H1 (cell line): ENCODE results near the gene IDH2. TPM values are rescaled to one million over a fixed set of nuclear protein-coding genes. Genes with fewer than 3 reads are reported as not detected.

ENCODE experiments used
- CTCF ChIA-PET: fragments of 300-600 bp; sonication (Branson Sonifier 250); formaldehyde crosslinking; loops from one replicate; lab custom pipeline; 2021; ENCODE audit not compliant: partially characterized antibody; lab: Charles Lee
- POLR2A ChIA-PET: fragments of 300-600 bp; sonication (Branson Sonifier 250); formaldehyde crosslinking; loops from one replicate; lab custom pipeline; 2021; ENCODE audit warnings: inconsistent platforms; ENCODE audit not compliant: partially characterized antibody; lab: Charles Lee
- DNase-seq, 2 experiments: peaks; one replicate each; pipeline versions ENCODE4 v3.0.0 to v3.0.0-alpha.2; 2010 to 2022; ENCODE audit warnings: low spot score in 2 of 2, low read depth in 1 of 2, mixed read lengths in 1 of 2
- FAIRE-seq: peaks from 2 replicates; lab custom pipeline; 2011; peaks lifted over from hg19 to GRCh38; lab: Jason Lieb, UNC
- H2AFZ ChIP-seq: 2 replicates; pipeline ENCODE4 v1.8.1; 2012; ENCODE audit warnings: low read length, inconsistent platforms
- H2AK5ac ChIP-seq: 2 replicates; pipeline ENCODE4 v1.6.1; 2013; ENCODE audit warnings: low read depth, low read length
- H2BK120ac ChIP-seq: replicated peaks from 2 replicates; pipeline ENCODE3; 2013; ENCODE audit warnings: low read depth, low read length, inconsistent platforms
- H2BK12ac ChIP-seq: 2 replicates; pipeline ENCODE4 v1.6.1; 2013; ENCODE audit warnings: low read depth, low read length
- H2BK15ac ChIP-seq: 2 replicates; pipeline ENCODE4 v1.6.1; 2013; ENCODE audit warnings: low read length
- H2BK20ac ChIP-seq: 2 replicates; pipeline ENCODE4 v1.6.1; 2013; ENCODE audit warnings: low read length
- H2BK5ac ChIP-seq: 2 replicates; pipeline ENCODE4 v1.6.1; 2013; ENCODE audit warnings: low read depth, low read length
- H3K14ac ChIP-seq: 2 replicates; pipeline ENCODE4 v1.6.1; 2013; ENCODE audit warnings: inconsistent platforms; ENCODE audit not compliant: insufficient read length
- H3K18ac ChIP-seq: 2 replicates; pipeline ENCODE4 v1.6.1; 2013; ENCODE audit warnings: low read length; ENCODE audit errors: extremely low read depth
- H3K23ac ChIP-seq: 2 replicates; pipeline ENCODE4 v1.6.1; 2013; ENCODE audit warnings: inconsistent platforms; ENCODE audit not compliant: insufficient read length
- H3K23me2 ChIP-seq: 2 replicates; pipeline ENCODE4 v1.6.1; 2013; ENCODE audit warnings: low read depth, low read length
- H3K27ac ChIP-seq: 2 replicates; pipeline ENCODE4 v1.6.1; 2011; ENCODE audit warnings: low read depth, low read length, inconsistent platforms
- H3K27me3 ChIP-seq, 4 experiments: replicated peaks in 1 of 4; 1 replicate in 1 of 4; 2 replicates in 3 of 4; pipeline versions ENCODE4 v1.6.1 to v1.8.1; 2011 to 2013; ENCODE audit warnings: low read length in 3 of 4, mild to moderate bottlenecking in 3 of 4, inconsistent platforms in 2 of 4, mixed read lengths in 2 of 4, moderate library complexity in 1 of 4; ENCODE audit not compliant: control insufficient read depth in 3 of 4, insufficient read depth in 3 of 4; ENCODE audit errors: extremely low read depth in 1 of 4
- H3K36me3 ChIP-seq, 4 experiments: 2 replicates each; pipeline versions ENCODE4 v1.6.1 to v1.8.1; 2011 to 2013; ENCODE audit warnings: mild to moderate bottlenecking in 4 of 4, low read length in 3 of 4, moderate library complexity in 2 of 4, control low read depth in 1 of 4, inconsistent platforms in 1 of 4; ENCODE audit not compliant: insufficient read depth in 4 of 4, control insufficient read depth in 2 of 4
- H3K4ac ChIP-seq: replicated peaks from 2 replicates; pipeline ENCODE3; 2013; ENCODE audit warnings: low read length, low read depth, mixed read lengths, inconsistent platforms; ENCODE audit not compliant: insufficient read length
- H3K4me1 ChIP-seq, 4 experiments: replicated peaks in 1 of 4; 1 replicate in 1 of 4; 2 replicates in 3 of 4; pipeline versions ENCODE4 v1.6.1 to v1.8.1; 2011 to 2013; ENCODE audit warnings: low read length in 3 of 4, inconsistent platforms in 2 of 4, mixed read lengths in 1 of 4; ENCODE audit not compliant: insufficient read depth in 4 of 4, control insufficient read depth in 3 of 4
- H3K4me2 ChIP-seq, 2 experiments: 2 replicates each; pipeline versions ENCODE4 v1.6.1 to v1.8.1; 2011 to 2013; ENCODE audit warnings: low read depth in 2 of 2, low read length in 2 of 2, control low read depth in 1 of 2, inconsistent platforms in 1 of 2, mild to moderate bottlenecking in 1 of 2; ENCODE audit not compliant: insufficient read depth in 1 of 2
- H3K4me3 ChIP-seq, 4 experiments: fragments of 200-600, 300-600 bp in 1 of 4; sonication (generic), shearing (Covaris generic), sonication (Bioruptor Twin) in 1 of 4; 2 replicates each; pipeline versions ENCODE4 v1.5.1 to v1.8.1; 2011 to 2016; ENCODE audit warnings: low read length in 4 of 4, low read depth in 3 of 4, control low read depth in 2 of 4, inconsistent platforms in 2 of 4, mild to moderate bottlenecking in 2 of 4, mixed read lengths in 1 of 4, moderate library complexity in 1 of 4; ENCODE audit not compliant: insufficient read depth in 2 of 4; ENCODE audit errors: extremely low read depth in 1 of 4
- H3K56ac ChIP-seq: replicated peaks from 2 replicates; pipeline ENCODE3; 2013; ENCODE audit warnings: low read depth, mild to moderate bottlenecking, mixed read lengths, low read length, inconsistent platforms; ENCODE audit not compliant: insufficient read length
- H3K79me1 ChIP-seq: 2 replicates; pipeline ENCODE4 v1.6.1; 2013; ENCODE audit warnings: low read depth, low read length, control low read depth
- H3K79me2 ChIP-seq, 2 experiments: 2 replicates each; pipeline versions ENCODE4 v1.6.1 to v1.8.1; 2012 to 2013; ENCODE audit warnings: low read length in 2 of 2, mild to moderate bottlenecking in 2 of 2, inconsistent platforms in 1 of 2; ENCODE audit not compliant: insufficient read depth in 2 of 2, control insufficient read depth in 1 of 2
- H3K9ac ChIP-seq, 4 experiments: replicated peaks in 1 of 4; 1 replicate in 1 of 4; 2 replicates in 3 of 4; pipeline versions ENCODE4 v1.6.1 to v1.8.1; 2011 to 2013; ENCODE audit warnings: low read depth in 3 of 4, low read length in 3 of 4, control low read depth in 2 of 4, mild to moderate bottlenecking in 2 of 4, moderate library complexity in 2 of 4, inconsistent platforms in 1 of 4; ENCODE audit errors: extremely low read depth in 1 of 4
- H3K9me3 ChIP-seq, 2 experiments: 2 replicates each; pipeline versions ENCODE4 v1.6.1 to v1.8.1; 2012 to 2013; ENCODE audit warnings: mild to moderate bottlenecking in 2 of 2, moderate library complexity in 2 of 2, control low read depth in 1 of 2, inconsistent platforms in 1 of 2, low read depth in 1 of 2, low read length in 1 of 2, mixed read lengths in 1 of 2; ENCODE audit not compliant: insufficient read depth in 2 of 2
- H4K20me1 ChIP-seq, 2 experiments: replicated peaks in 1 of 2; 2 replicates each; pipeline versions ENCODE3 to v1.8.1; 2011 to 2013; ENCODE audit warnings: inconsistent platforms in 2 of 2, low read length in 2 of 2, mild to moderate bottlenecking in 1 of 2; ENCODE audit not compliant: insufficient read depth in 2 of 2, control insufficient read depth in 1 of 2
- H4K5ac ChIP-seq: 2 replicates; pipeline ENCODE4 v1.6.1; 2013; ENCODE audit warnings: low read length, low read depth, mixed read lengths, inconsistent platforms; ENCODE audit not compliant: insufficient read length
- H4K8ac ChIP-seq: 2 replicates; pipeline ENCODE4 v1.8.0; 2013; ENCODE audit warnings: mild to moderate bottlenecking, moderate library complexity, low read length, inconsistent platforms; ENCODE audit not compliant: insufficient read depth; ENCODE audit errors: extremely low read depth
- H4K91ac ChIP-seq: replicated peaks from 2 replicates; pipeline ENCODE3; 2013; ENCODE audit warnings: low read length, mixed read lengths, inconsistent platforms; ENCODE audit not compliant: insufficient read length
- EZH2 ChIP-seq: fragments of 200-600 bp; sonication (generic); IDR thresholded peaks from 2 replicates; pipeline ENCODE4 v1.7.1; 2012; ENCODE audit warnings: low read depth, mild to moderate bottlenecking, moderate library complexity, low read length, inconsistent platforms; ENCODE audit not compliant: severe bottlenecking
- HDAC2 ChIP-seq, 2 experiments: fragments of 300-600 bp in 1 of 2; sonication (generic) in 1 of 2; IDR thresholded peaks; 2 replicates each; pipeline ENCODE4 v1.6.1; 2011 to 2012; ENCODE audit warnings: low read depth in 2 of 2, low read length in 2 of 2, mild to moderate bottlenecking in 2 of 2, moderate library complexity in 2 of 2, borderline replicate concordance in 1 of 2, inconsistent platforms in 1 of 2
- KDM1A ChIP-seq: fragments of 200-600, 300-600 bp; sonication (generic); IDR thresholded peaks from 2 replicates; pipeline ENCODE4 v1.7.1; 2016; ENCODE audit warnings: mild to moderate bottlenecking, low read length, borderline replicate concordance
- POU5F1 ChIP-seq: IDR thresholded peaks from 2 replicates; pipeline ENCODE4 v1.6.1; 2011; ENCODE audit warnings: low read depth, mild to moderate bottlenecking, low read length, moderate library complexity
- RBBP5 ChIP-seq: IDR thresholded peaks from 2 replicates; pipeline ENCODE4 v1.7.1; 2012; ENCODE audit warnings: low read depth, mild to moderate bottlenecking, inconsistent platforms, low read length, moderate library complexity, borderline replicate concordance
- RXRA ChIP-seq: IDR thresholded peaks from 2 replicates; pipeline ENCODE4 v1.6.1; 2011; ENCODE audit warnings: low read depth, mild to moderate bottlenecking, low read length, moderate library complexity; ENCODE audit not compliant: insufficient read depth
- SP4 ChIP-seq: IDR thresholded peaks from 2 replicates; pipeline ENCODE4 v1.6.1; 2012; ENCODE audit warnings: low read length, inconsistent platforms
- WGBS, 2 experiments: shearing (Covaris generic) in 1 of 2; methylation state at CpG; one replicate each; pipeline versions ENCODE4 v1.1.6 to v1.1.7; 2013 to 2015; ENCODE audit warnings: low lambda C conversion rate in 2 of 2, mixed read lengths in 2 of 2, inconsistent platforms in 1 of 2, low coverage in 1 of 2, missing lambda C conversion rate in 1 of 2; ENCODE audit not compliant: insufficient replicate concordance in 2 of 2, insufficient coverage in 1 of 2, insufficient read length in 1 of 2; ENCODE audit errors: extremely low coverage in 1 of 2, missing lambda C conversion rate in 1 of 2; 5-methylcytosine and 5-hydroxymethylcytosine counted together
- polyA plus RNA-seq, 7 experiments: library from polyadenylated mRNA; depleted of rRNA in 3 of 7; stranded (reverse) in 5 of 7; unstranded in 2 of 7; fragments of >200 nt in 5 of 7; fragments of 200-250 nt in 2 of 7; gene quantifications; 1 replicate in 5 of 7; 2 replicates in 1 of 7; 4 replicates in 1 of 7; pipeline versions ENCODE4 v1.2.1 to v1.2.3, GENCODE V29; 2011 to 2013; ENCODE audit warnings: missing spikeins in 2 of 7, mixed read lengths in 2 of 7
- total RNA-seq: library from RNA; stranded (reverse); fragmentation: NEBNext Ultra II Directional; extraction: Animal tissue kit (Norgen Biotek cat#: 25700); gene quantifications from 2 replicates; pipeline ENCODE4 v1.2.1, GENCODE V29; 2021

The IDH2 gene
- total and polyA plus RNA-seq, 2 of the 8 experiments (the other 6 are each of a cell fraction or from before 2014, with no cell fraction given), result 64.2 to 84.6 TPM

- Histone ChIP-seq H4K5ac (no peak overlapping the region), H3K4me1 (peaks cover 0 to 40% (median 9%) of the 10 kb centered on the region in 4 experiments; a peak in 4 of 7 replicates), H3K36me3 (no peaks in the 10 kb centered on the region), H2BK20ac (no peak overlapping the region), H2BK120ac (no peak overlapping the region), H2BK12ac (no peak overlapping the region; the same call in 1 of the 2 replicates), H2AFZ (no peak overlapping the region), H3K4ac (no peak overlapping the region), H3K4me3 (no peak overlapping the region), H3K79me2 (no peaks in the 10 kb centered on the region), H2AK5ac (no peak overlapping the region), H3K9ac (no peak overlapping the region), H4K91ac (no peak overlapping the region), H3K27ac (no peak overlapping the region), H3K27me3 (no peaks in the 10 kb centered on the region), H3K4me2 (no peak overlapping the region), H4K20me1 (peaks cover 0 to 3% of the 10 kb centered on the region in 2 experiments), H3K79me1 (peaks cover 6% of the 10 kb centered on the region), H2BK15ac (no peak overlapping the region), H3K23me2 (no peaks in the 10 kb centered on the region; the same call in 1 of the 2 replicates), H2BK5ac (0 out of 2 replicates have a peak overlapping the region, but pooled peaks have one; percentile 26), H3K14ac (no peak overlapping the region), H3K9me3 (no peaks in the 10 kb centered on the region), H3K23ac (no peak overlapping the region), H4K8ac (no peak overlapping the region), H3K56ac (no peak overlapping the region), H3K18ac (no peak overlapping the region)
- TF ChIP-seq KDM1A (no peak), RBBP5 (no peak), HDAC2 (IDR thresholded peaks at IDR 0.05; ENCODE audit: borderline replicate concordance in 1 of 2, low read depth in 2 of 2, low read length in 2 of 2) (no peak), SP4 (no peak), EZH2 (no peak), RXRA (no peak), POU5F1 (no peak)
- 93% methylated on average over 5 of the region's 5 CpGs; no CpG with 5 or more reads in 1 of the 2 experiments for WGBS, 2 experiments
- FAIRE-seq, result no peak
- no peak for DNase-seq
- ChIA-PET CTCF (interaction anchor here (1.1 kb wide), 1 partner anchor 10 kb away, joined by 4 read pairs; no protein-coding TSS in a partner anchor), POLR2A (no interaction called here)
Measured at GRCh38 chr15:90039996-90040395, 62.3 kb downstream of the IDH2 start.
